Stimulated activated CD4-positive, alpha-beta T cell treated with anti-CD3 and anti-CD28 coated beads, Interleukin-4, amount 100 ng/mL, for 48 hours (primary cell): ENCODE results near the gene SMAP1.

Experiments used
- DNase-seq, 2 donors: peaks; one replicate each; pipeline ENCODE4 v3.0.0-alpha.2; 2020; ENCODE audit warnings: low read depth in 2 of 2

Gene SMAP1

GRCh38 chr6:70680396-70680795 is 12.7 kb downstream of the SMAP1 start:
- DNase-seq = no peak

- DNase-seq = no peak
These were observed 17.3 kb downstream of the SMAP1 start for GRCh38 chr6:70684794-70685493.

- no peak for DNase-seq
These were observed 18.0 kb downstream of the SMAP1 start for GRCh38 chr6:70685494-70686180.

GRCh38 chr6:70686548-70687133 is 19.0 kb downstream of the SMAP1 start:
- no peak for DNase-seq

- no peak for DNase-seq
These were observed 26.2 kb downstream of the SMAP1 start for GRCh38 chr6:70693887-70694286.

GRCh38 chr6:70694371-70694770 is 26.7 kb downstream of the SMAP1 start:
- DNase-seq = no peak

- DNase-seq = no peak
These were observed 33.5 kb downstream of the SMAP1 start for GRCh38 chr6:70700922-70701876.

- no peak for DNase-seq
These were observed 38.1 kb downstream of the SMAP1 start for GRCh38 chr6:70705772-70706171.

GRCh38 chr6:70706491-70707123 is 38.9 kb downstream of the SMAP1 start:
- DNase-seq = no peak

GRCh38 chr6:70707893-70708292 is 40.2 kb downstream of the SMAP1 start:
- no peak for DNase-seq

GRCh38 chr6:70708448-70708847 is 40.8 kb downstream of the SMAP1 start:
- DNase-seq = no peak

GRCh38 chr6:70709826-70710225 is 42.1 kb downstream of the SMAP1 start:
- no peak for DNase-seq

- no peak for DNase-seq
These were observed 47.1 kb downstream of the SMAP1 start for GRCh38 chr6:70714716-70715257.

- DNase-seq = no peak
These were observed 49.5 kb downstream of the SMAP1 start for GRCh38 chr6:70717038-70717801.

- DNase-seq = no peak
These were observed 56.8 kb downstream of the SMAP1 start for GRCh38 chr6:70724524-70724923.

- DNase-seq = no peak
These were observed 58.2 kb downstream of the SMAP1 start for GRCh38 chr6:70725817-70726415.

GRCh38 chr6:70734381-70734780 is 66.7 kb downstream of the SMAP1 start:
- no peak for DNase-seq

GRCh38 chr6:70734979-70735378 is 67.3 kb downstream of the SMAP1 start:
- no peak for DNase-seq

GRCh38 chr6:70735513-70735912 is 67.8 kb downstream of the SMAP1 start:
- DNase-seq = no peak

GRCh38 chr6:70738028-70738427 is 70.3 kb downstream of the SMAP1 start:
- no peak for DNase-seq
